Erythroblast (primary cell): ENCODE data around the gene NPW.

Experiments
- GATA1 ChIP-seq: IDR thresholded peaks from 2 replicates; pipeline ENCODE4 v1.6.1; 2011; ENCODE audit warnings: low read depth, mild to moderate bottlenecking, control low read depth, low read length, moderate library complexity
- POLR2A ChIP-seq: IDR thresholded peaks from 2 replicates; pipeline ENCODE4 v1.6.1; 2011; ENCODE audit warnings: mild to moderate bottlenecking, low read length

- no peak for TF ChIP-seq POLR2A
- TF ChIP-seq GATA1: no peak
These were observed 21.9 kb upstream of the NPW start for GRCh38 chr16:1997494-1998359.
